ENCODE data around the gene RCAN3.
"Not testable (repeated sequence)": the region's sequence is repeated elsewhere in the genome, so short reads cannot be mapped to it uniquely, and the experiment has no call there.

Gene RCAN3

GRCh38 chr1:24508911-24509310, 6.3 kb downstream of the RCAN3 start:
- Histone ChIP-seq H3K36me3 (ENCODE audit: control insufficient read depth, insufficient read depth, low read length) (no peaks in the 10 kb centered on the region), H3K27ac (ENCODE audit: insufficient read depth, low read depth, low read length, poor library complexity, severe bottlenecking) (no peak overlapping the region), H3K9me3 (ENCODE audit: control insufficient read depth, low read length) (no peaks in the 10 kb centered on the region), H3K4me1 (ENCODE audit: control insufficient read depth, insufficient read depth, low read length) (peaks cover 5% of the 10 kb centered on the region), H3K27me3 (ENCODE audit: control insufficient read depth, insufficient read depth, low read length, poor library complexity, severe bottlenecking) (peaks cover 8% of the 10 kb centered on the region), H3K4me3 (ENCODE audit: insufficient read depth, low read depth, low read length) (no peak overlapping the region)
- 95 to 98% methylated on average over 5 of the region's 5 CpGs for WGBS, 2 experiments

DNA sequence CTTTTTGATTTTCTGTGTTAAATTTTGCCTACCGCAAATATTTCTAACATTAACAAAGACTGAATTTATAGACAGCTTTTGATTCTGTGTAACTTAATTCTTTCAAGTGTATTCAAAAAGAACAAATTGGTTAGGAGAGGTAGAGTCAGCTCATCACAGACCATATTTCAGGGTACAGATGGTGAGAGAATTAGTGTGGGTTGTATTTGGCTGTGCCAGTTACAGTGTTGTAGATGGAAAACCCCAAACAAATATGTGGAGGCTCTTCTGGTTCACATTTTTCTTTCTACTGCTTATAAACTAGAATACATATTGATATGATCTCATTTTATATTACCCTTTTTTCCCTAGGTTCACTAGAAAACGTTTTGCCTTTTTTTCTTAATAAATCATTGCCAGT, 11.1 kb downstream of the RCAN3 start:
- H3K27me3 ChIP-seq (ENCODE audit: control insufficient read depth, insufficient read depth, low read length, poor library complexity, severe bottlenecking): no peaks in the 10 kb centered on the region
- WGBS, 2 experiments: 69 to 100% methylated on average over 1 to 2 of the region's 2 CpGs
- no peak overlapping the region for H3K27ac ChIP-seq (ENCODE audit: insufficient read depth, low read depth, low read length, poor library complexity, severe bottlenecking)
- H3K9me3 ChIP-seq (ENCODE audit: control insufficient read depth, low read length): no peaks in the 10 kb centered on the region
- H3K4me3 ChIP-seq (ENCODE audit: insufficient read depth, low read depth, low read length): no peak overlapping the region
- H3K36me3 ChIP-seq (ENCODE audit: control insufficient read depth, insufficient read depth, low read length): no peaks in the 10 kb centered on the region
- no peaks in the 10 kb centered on the region for H3K4me1 ChIP-seq (ENCODE audit: control insufficient read depth, insufficient read depth, low read length)

- H3K36me3 ChIP-seq (ENCODE audit: control insufficient read depth, insufficient read depth, low read length): no peaks in the 10 kb centered on the region
- no peaks in the 10 kb centered on the region for H3K4me1 ChIP-seq (ENCODE audit: control insufficient read depth, insufficient read depth, low read length)
- no peak overlapping the region for H3K4me3 ChIP-seq (ENCODE audit: insufficient read depth, low read depth, low read length)
- H3K27ac ChIP-seq (ENCODE audit: insufficient read depth, low read depth, low read length, poor library complexity, severe bottlenecking): no peak overlapping the region
- no peaks in the 10 kb centered on the region for H3K9me3 ChIP-seq (ENCODE audit: control insufficient read depth, low read length)
- WGBS, 2 experiments: 95 to 98% methylated on average over 5 of the region's 5 CpGs
- H3K27me3 ChIP-seq (ENCODE audit: control insufficient read depth, insufficient read depth, low read length, poor library complexity, severe bottlenecking): no peaks in the 10 kb centered on the region
Measured at GRCh38 chr1:24514946-24515345, 12.3 kb downstream of the RCAN3 start.

GRCh38 chr1:24515671-24516209, 13.1 kb downstream of the RCAN3 start:
- H3K27me3 ChIP-seq (ENCODE audit: control insufficient read depth, insufficient read depth, low read length, poor library complexity, severe bottlenecking); H3K4me1 ChIP-seq (ENCODE audit: control insufficient read depth, insufficient read depth, low read length); H3K36me3 ChIP-seq (ENCODE audit: control insufficient read depth, insufficient read depth, low read length); H3K27ac ChIP-seq (ENCODE audit: insufficient read depth, low read depth, low read length, poor library complexity, severe bottlenecking); H3K9me3 ChIP-seq (ENCODE audit: control insufficient read depth, low read length); H3K4me3 ChIP-seq (ENCODE audit: insufficient read depth, low read depth, low read length): not testable (repeated sequence)
- WGBS, 2 experiments: 94 to 95% methylated on average over 14 of the region's 14 CpGs

DNA sequence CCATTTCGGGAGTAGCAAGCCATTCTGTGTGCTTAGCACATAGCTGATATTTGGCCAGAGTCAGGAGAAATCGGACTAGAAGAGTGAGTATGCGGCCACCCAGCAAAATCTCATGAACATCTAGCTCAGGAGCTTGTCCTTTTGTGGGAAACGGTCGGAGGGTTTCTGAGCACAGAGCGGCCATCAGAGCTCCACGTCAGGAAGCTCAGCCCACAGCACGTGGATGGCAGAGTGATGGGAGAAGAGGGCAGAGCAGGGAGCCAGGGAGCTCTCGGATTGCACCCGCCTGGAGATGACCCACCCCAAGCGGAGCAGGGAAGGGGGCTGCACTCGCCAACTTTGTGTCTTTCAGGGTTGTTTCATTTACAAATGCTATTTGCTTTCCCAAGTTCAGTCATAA, 13.9 kb downstream of the RCAN3 start:
- Histone ChIP-seq H3K4me1 (ENCODE audit: control insufficient read depth, insufficient read depth, low read length) (no peaks in the 10 kb centered on the region), H3K36me3 (ENCODE audit: control insufficient read depth, insufficient read depth, low read length) (no peaks in the 10 kb centered on the region), H3K4me3 (ENCODE audit: insufficient read depth, low read depth, low read length) (no peak overlapping the region), H3K27ac (ENCODE audit: insufficient read depth, low read depth, low read length, poor library complexity, severe bottlenecking) (no peak overlapping the region), H3K9me3 (ENCODE audit: control insufficient read depth, low read length) (no peaks in the 10 kb centered on the region), H3K27me3 (ENCODE audit: control insufficient read depth, insufficient read depth, low read length, poor library complexity, severe bottlenecking) (no peaks in the 10 kb centered on the region)
- WGBS, 2 experiments: 85 to 86% methylated on average over 12 of the region's 12 CpGs

GRCh38 chr1:24517898-24518297, 15.3 kb downstream of the RCAN3 start:
- no peak overlapping the region for H3K4me3 ChIP-seq (ENCODE audit: insufficient read depth, low read depth, low read length)
- no peaks in the 10 kb centered on the region for H3K4me1 ChIP-seq (ENCODE audit: control insufficient read depth, insufficient read depth, low read length)
- H3K36me3 ChIP-seq (ENCODE audit: control insufficient read depth, insufficient read depth, low read length): no peaks in the 10 kb centered on the region
- H3K27me3 ChIP-seq (ENCODE audit: control insufficient read depth, insufficient read depth, low read length, poor library complexity, severe bottlenecking): no peaks in the 10 kb centered on the region
- H3K9me3 ChIP-seq (ENCODE audit: control insufficient read depth, low read length): no peaks in the 10 kb centered on the region
- WGBS, 2 experiments: 97 to 98% methylated on average over 3 of the region's 4 CpGs
- H3K27ac ChIP-seq (ENCODE audit: insufficient read depth, low read depth, low read length, poor library complexity, severe bottlenecking): no peak overlapping the region

DNA sequence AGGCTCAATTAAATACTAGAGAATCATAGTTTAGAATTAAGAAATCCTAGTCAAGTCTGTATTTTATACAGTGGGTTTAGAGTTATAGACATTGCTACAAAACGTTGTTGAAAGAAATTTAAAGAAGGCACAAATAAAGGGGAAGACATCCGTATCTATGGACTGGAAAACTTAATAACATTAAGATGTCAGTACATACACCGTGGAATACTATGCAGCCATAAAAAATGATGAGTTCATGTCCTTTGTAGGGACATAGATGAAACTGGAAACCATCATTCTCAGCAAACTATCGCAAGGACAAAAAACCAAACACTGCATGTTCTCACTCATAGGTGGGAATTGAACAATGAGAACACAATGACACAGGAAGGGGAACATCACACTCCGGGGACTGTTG, 17.6 kb downstream of the RCAN3 start:
- WGBS, 2 experiments: 91 to 93% methylated on average over 2 to 5 of the region's 5 CpGs
- not testable (repeated sequence) for H3K36me3 ChIP-seq (ENCODE audit: control insufficient read depth, insufficient read depth, low read length); H3K4me3 ChIP-seq (ENCODE audit: insufficient read depth, low read depth, low read length); H3K4me1 ChIP-seq (ENCODE audit: control insufficient read depth, insufficient read depth, low read length); H3K9me3 ChIP-seq (ENCODE audit: control insufficient read depth, low read length); H3K27me3 ChIP-seq (ENCODE audit: control insufficient read depth, insufficient read depth, low read length, poor library complexity, severe bottlenecking); H3K27ac ChIP-seq (ENCODE audit: insufficient read depth, low read depth, low read length, poor library complexity, severe bottlenecking)

- no peak overlapping the region for H3K4me3 ChIP-seq (ENCODE audit: insufficient read depth, low read depth, low read length)
- H3K36me3 ChIP-seq (ENCODE audit: control insufficient read depth, insufficient read depth, low read length): no peaks in the 10 kb centered on the region
- no peaks in the 10 kb centered on the region for H3K9me3 ChIP-seq (ENCODE audit: control insufficient read depth, low read length)
- H3K4me1 ChIP-seq (ENCODE audit: control insufficient read depth, insufficient read depth, low read length): no peaks in the 10 kb centered on the region
- no peak overlapping the region for H3K27ac ChIP-seq (ENCODE audit: insufficient read depth, low read depth, low read length, poor library complexity, severe bottlenecking)
- no peaks in the 10 kb centered on the region for H3K27me3 ChIP-seq (ENCODE audit: control insufficient read depth, insufficient read depth, low read length, poor library complexity, severe bottlenecking)
- WGBS, 2 experiments: 94 to 98% methylated on average over 5 to 6 of the region's 6 CpGs
Measured at GRCh38 chr1:24525606-24526005, 23.0 kb downstream of the RCAN3 start.

DNA sequence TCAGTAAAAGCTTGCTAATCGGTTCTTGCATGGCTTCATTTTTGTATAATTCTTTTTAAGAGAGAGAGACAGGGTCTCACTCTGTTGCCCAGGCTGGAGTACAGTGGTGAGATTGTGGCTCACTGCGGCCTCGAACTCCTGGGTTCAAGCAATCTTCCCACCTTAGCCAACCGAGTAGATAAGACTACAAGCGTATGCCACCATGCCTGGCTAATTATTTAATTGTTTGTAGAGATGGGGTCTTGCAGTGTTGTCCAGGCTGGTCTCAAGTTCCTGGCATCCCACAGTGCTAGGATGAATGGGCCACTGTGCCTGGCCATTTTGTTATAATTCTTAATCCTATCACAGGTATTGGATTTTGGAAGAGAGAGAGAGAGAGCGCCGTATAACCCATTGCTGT, 23.4 kb downstream of the RCAN3 start:
- H3K4me3 ChIP-seq (ENCODE audit: insufficient read depth, low read depth, low read length): no peak overlapping the region
- WGBS, 2 experiments: 79 to 83% methylated on average over 7 of the region's 7 CpGs

DNA sequence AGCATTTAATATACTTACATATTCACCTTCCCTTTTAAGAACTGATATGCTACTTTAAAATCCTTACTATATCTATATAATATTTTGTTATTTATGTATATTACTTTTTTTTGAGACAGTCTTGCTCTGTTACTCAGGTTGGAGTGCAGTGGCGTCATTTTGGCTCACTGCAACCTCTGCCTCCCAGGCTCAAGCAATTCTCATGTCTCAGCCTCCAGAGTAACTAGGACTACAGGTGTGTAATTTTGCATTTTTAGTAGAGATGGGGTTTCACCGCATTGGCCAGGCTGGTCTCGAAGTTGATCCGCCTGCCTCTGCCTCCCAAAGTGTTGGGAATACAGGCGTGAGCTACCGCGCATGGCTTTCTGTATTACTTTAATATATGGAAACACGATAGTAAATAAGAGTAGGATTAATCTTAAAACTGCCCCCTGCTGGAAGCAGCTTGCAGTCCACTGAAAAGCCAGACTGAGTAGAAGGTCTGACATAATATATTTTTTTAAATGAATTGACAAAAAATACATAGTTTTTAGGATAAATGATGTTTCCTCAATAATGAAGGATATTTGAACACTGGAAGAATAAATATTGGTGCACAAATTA, 24.4 kb downstream of the RCAN3 start:
- 85 to 92% methylated on average over 8 of the region's 8 CpGs for WGBS, 2 experiments
- Histone ChIP-seq H3K36me3 (ENCODE audit: control insufficient read depth, insufficient read depth, low read length) (no peaks in the 10 kb centered on the region), H3K27ac (ENCODE audit: insufficient read depth, low read depth, low read length, poor library complexity, severe bottlenecking) (no peak overlapping the region), H3K4me1 (ENCODE audit: control insufficient read depth, insufficient read depth, low read length) (no peaks in the 10 kb centered on the region), H3K9me3 (ENCODE audit: control insufficient read depth, low read length) (no peaks in the 10 kb centered on the region), H3K4me3 (ENCODE audit: insufficient read depth, low read depth, low read length) (no peak overlapping the region), H3K27me3 (ENCODE audit: control insufficient read depth, insufficient read depth, low read length, poor library complexity, severe bottlenecking) (no peaks in the 10 kb centered on the region)

More for the DNA sequence above, 23.4 kb downstream of the RCAN3 start:
- no peaks in the 10 kb centered on the region for H3K9me3 ChIP-seq (ENCODE audit: control insufficient read depth, low read length)
- no peaks in the 10 kb centered on the region for H3K27me3 ChIP-seq (ENCODE audit: control insufficient read depth, insufficient read depth, low read length, poor library complexity, severe bottlenecking)
- H3K36me3 ChIP-seq (ENCODE audit: control insufficient read depth, insufficient read depth, low read length): no peaks in the 10 kb centered on the region
- H3K4me1 ChIP-seq (ENCODE audit: control insufficient read depth, insufficient read depth, low read length): no peaks in the 10 kb centered on the region
- no peak overlapping the region for H3K27ac ChIP-seq (ENCODE audit: insufficient read depth, low read depth, low read length, poor library complexity, severe bottlenecking)

- no peak overlapping the region for H3K4me3 ChIP-seq (ENCODE audit: insufficient read depth, low read depth, low read length)
- WGBS, 2 experiments: 87 to 99% methylated on average over 2 of the region's 2 CpGs
- no peaks in the 10 kb centered on the region for H3K27me3 ChIP-seq (ENCODE audit: control insufficient read depth, insufficient read depth, low read length, poor library complexity, severe bottlenecking)
- no peaks in the 10 kb centered on the region for H3K9me3 ChIP-seq (ENCODE audit: control insufficient read depth, low read length)
- no peaks in the 10 kb centered on the region for H3K4me1 ChIP-seq (ENCODE audit: control insufficient read depth, insufficient read depth, low read length)
- H3K27ac ChIP-seq (ENCODE audit: insufficient read depth, low read depth, low read length, poor library complexity, severe bottlenecking): no peak overlapping the region
- no peaks in the 10 kb centered on the region for H3K36me3 ChIP-seq (ENCODE audit: control insufficient read depth, insufficient read depth, low read length)
Measured at GRCh38 chr1:24528744-24529143, 26.1 kb downstream of the RCAN3 start.
